ENCODE data around the gene AGTRAP. TPM values are rescaled to one million over a fixed set of nuclear protein-coding genes. Genes with fewer than 3 reads are reported as not detected.

AGTRAP gene, protein sequence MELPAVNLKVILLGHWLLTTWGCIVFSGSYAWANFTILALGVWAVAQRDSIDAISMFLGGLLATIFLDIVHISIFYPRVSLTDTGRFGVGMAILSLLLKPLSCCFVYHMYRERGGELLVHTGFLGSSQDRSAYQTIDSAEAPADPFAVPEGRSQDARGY
- total RNA-seq, result 89.7 and 119 TPM in 2 replicates

DNA sequence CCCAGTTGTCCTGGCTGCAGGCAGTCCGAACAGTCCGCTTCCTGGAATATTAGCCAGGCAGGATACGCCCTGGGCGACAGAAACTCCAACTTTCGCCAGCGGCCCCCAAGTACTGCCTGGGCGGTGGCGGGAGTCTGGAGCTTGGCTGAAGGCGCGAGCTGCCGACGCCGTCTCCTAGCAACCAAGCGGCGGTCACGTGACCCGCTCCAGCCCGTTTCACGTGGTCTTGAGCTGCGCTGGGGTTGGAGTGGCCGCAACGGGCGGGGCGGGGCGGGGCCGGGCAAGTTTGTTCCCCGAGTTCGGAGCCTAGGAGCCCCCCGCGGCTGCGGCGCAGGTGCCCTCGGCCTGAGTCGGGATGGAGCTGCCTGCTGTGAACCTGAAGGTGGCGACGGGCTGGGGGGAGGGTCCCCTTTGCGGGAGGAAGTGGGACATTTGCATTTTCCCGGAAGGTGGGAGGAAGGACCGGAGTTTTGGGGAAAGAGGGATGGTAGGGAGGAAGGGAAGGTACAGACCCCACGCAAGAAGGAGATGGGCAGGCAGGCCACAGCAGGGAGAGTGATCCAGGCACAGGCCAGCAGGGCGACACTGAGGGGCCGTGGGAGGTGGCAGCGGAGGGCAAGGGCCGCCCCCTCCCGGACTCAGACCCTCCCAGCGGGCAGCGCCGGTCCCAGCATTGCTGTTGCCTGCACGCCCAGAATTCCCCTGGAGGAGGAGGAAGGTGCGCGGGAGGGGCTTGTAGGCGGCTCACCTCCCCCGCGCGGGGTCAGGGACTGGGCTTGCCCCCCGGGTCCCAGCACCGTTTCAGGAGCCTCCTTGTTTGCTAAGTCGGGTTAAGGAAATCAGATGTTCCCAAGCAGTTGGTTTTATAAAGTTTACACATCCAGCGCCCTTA is at the start of gene AGTRAP:
AGTRAP (plus strand) TSS at position 283 of the 892 bp plus-strand sequence; CDS start at position 356, 73 bp downstream.

DNA sequence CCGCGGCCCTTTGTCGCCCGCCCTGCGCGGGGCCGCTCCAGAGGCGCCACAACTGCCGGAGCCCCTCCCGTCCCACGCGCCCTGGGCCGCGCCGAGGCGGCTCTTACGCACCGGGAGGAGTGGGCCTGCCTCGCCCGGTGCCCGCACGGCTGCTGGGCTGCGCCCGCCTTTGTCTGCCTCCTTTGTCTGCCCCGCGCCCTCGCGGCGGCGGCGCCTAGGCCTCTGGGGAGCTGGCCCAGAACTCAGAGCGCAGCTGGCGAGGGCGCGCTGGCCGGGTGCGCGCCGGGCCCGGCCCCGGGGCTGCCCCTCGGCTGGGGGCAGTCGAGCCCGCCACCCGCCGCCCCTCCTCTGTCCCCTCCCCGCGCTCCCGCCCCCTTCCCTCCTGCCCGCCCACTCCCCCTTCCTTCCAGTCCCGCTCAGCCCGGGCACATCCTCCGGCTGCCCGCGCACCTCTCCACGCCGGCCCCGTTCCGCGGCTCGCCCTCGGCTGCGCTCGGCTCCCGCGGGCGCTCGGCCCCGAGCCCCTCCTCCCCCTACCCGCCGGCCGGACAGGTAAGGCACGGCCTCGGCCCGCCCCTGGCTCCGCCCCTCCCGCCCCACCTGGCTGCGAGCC is 44.5 kb upstream of the AGTRAP start, which contains the start of gene DRAXIN:
DRAXIN (plus strand) TSS at position 409 of the 613 bp plus-strand sequence. CDS start 14,549 bp downstream, outside the sequence.

DNA sequence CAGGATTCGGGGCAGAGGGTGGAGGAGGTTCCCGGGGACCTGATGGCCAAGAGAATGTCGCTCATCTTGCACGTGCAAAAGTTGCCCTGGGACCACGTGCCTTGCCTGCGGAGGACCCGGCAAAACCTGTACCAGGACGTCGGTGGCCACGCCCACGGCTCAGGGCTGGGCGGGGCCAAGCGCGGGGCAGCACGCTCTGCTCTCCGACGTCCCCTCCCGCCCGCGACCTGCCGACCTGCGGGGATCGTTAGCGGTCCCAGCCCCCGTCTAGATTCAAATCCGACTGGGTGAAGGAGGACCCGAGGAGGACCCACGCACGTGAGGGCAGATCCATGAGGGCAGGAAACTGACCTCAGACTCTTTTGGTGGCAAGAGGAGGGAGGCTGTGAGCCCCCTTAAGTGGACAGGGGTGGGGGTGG is 26.1 kb downstream of the AGTRAP start, which contains the start of gene C1orf167:
C1orf167 (plus strand) TSS at position 206 of the 419 bp plus-strand sequence. CDS start 2,208 bp downstream, outside the sequence.

Other genes starting within 250 kb of the AGTRAP start
- gene FBXO2, start 81.7 kb upstream of the AGTRAP start, total RNA-seq, result 21.9 and 37.3 TPM in 2 replicates
- 12.0 and 14.7 TPM in 2 replicates for gene FBXO44, start 81.3 kb upstream of the AGTRAP start, total RNA-seq
- gene FBXO6, start 71.9 kb upstream of the AGTRAP start, total RNA-seq, result 14.3 and 15.3 TPM in 2 replicates
- 56.6 and 58.2 TPM in 2 replicates for gene MAD2L2, start 55.0 kb upstream of the AGTRAP start, total RNA-seq
- 0.07 TPM in 1 of 2 replicates, not detected in the other for gene DRAXIN, start 44.4 kb upstream of the AGTRAP start, total RNA-seq
- not detected in 2 replicates for gene C1orf167, start 26.1 kb downstream of the AGTRAP start, total RNA-seq
- gene MTHFR, start 69.8 kb downstream of the AGTRAP start, total RNA-seq, result 10.2 and 13.8 TPM in 2 replicates
- 4.4 and 7.1 TPM in 2 replicates for gene CLCN6, start 70.1 kb downstream of the AGTRAP start, total RNA-seq
- not detected in 2 replicates for gene NPPA, start 111.6 kb downstream of the AGTRAP start, total RNA-seq
- gene NPPB, start 122.8 kb downstream of the AGTRAP start, total RNA-seq, result not detected in 2 replicates
- 98.9 and 107 TPM in 2 replicates for gene KIAA2013, start 190.3 kb downstream of the AGTRAP start, total RNA-seq
- gene PLOD1, start 198.6 kb downstream of the AGTRAP start, total RNA-seq, result 127 and 152 TPM in 2 replicates
- gene MFN2, start 244.3 kb downstream of the AGTRAP start, total RNA-seq, result 87.8 and 90.4 TPM in 2 replicates